Measurements from ENCODE around the gene MINDY4. TPM values are rescaled to one million over a fixed set of nuclear protein-coding genes. Genes with fewer than 3 reads are reported as not detected.

Gene MINDY4
- total RNA-seq, 1 experiment from 2014 or later = 3.6 TPM

GRCh38 chr7:30761214-30762156, 9.7 kb upstream of the MINDY4 start:
- in situ Hi-C loops (cut with HindIII; ENCODE audit: low pct_unique_long_range_greater_than_20kb, low sequenced_read_pairs) = no loop called here
- no peak for DNase-seq (ENCODE audit: low read depth)

- DNase-seq (ENCODE audit: low read depth) = no peak
- in situ Hi-C loops (cut with HindIII; ENCODE audit: low pct_unique_long_range_greater_than_20kb, low sequenced_read_pairs) = no loop called here
Measured at GRCh38 chr7:30764030-30764975, 6.9 kb upstream of the MINDY4 start.

- in situ Hi-C loops (cut with HindIII; ENCODE audit: low pct_unique_long_range_greater_than_20kb, low sequenced_read_pairs) = no loop called here
- DNase-seq (ENCODE audit: low read depth) = no peak
Measured at GRCh38 chr7:30765408-30765807, 5.8 kb upstream of the MINDY4 start.

- in situ Hi-C loops (cut with HindIII; ENCODE audit: low pct_unique_long_range_greater_than_20kb, low sequenced_read_pairs) = no loop called here
- no peak for DNase-seq (ENCODE audit: low read depth)
Measured at GRCh38 chr7:30770845-30771173, 408 bp upstream of the MINDY4 start.

GRCh38 chr7:30771880-30772425, 736 bp downstream of the MINDY4 start:
- in situ Hi-C loops (cut with HindIII; ENCODE audit: low pct_unique_long_range_greater_than_20kb, low sequenced_read_pairs) = no loop called here
- peak; percentile 9 for DNase-seq (ENCODE audit: low read depth)

- in situ Hi-C loops (cut with HindIII; ENCODE audit: low pct_unique_long_range_greater_than_20kb, low sequenced_read_pairs) = no loop called here
- DNase-seq (ENCODE audit: low read depth) = no peak
Measured at GRCh38 chr7:30772984-30773383, 1.8 kb downstream of the MINDY4 start.

- in situ Hi-C loops (cut with HindIII; ENCODE audit: low pct_unique_long_range_greater_than_20kb, low sequenced_read_pairs) = no loop called here
Measured at GRCh38 chr7:30775992-30776391, 4.8 kb downstream of the MINDY4 start.

GRCh38 chr7:30776971-30777370, 5.8 kb downstream of the MINDY4 start:
- in situ Hi-C loops (cut with HindIII; ENCODE audit: low pct_unique_long_range_greater_than_20kb, low sequenced_read_pairs) = no loop called here
- DNase-seq (ENCODE audit: low read depth) = no peak

More at GRCh38 chr7:30775992-30776391, 4.8 kb downstream of the MINDY4 start:
- no peak for DNase-seq (ENCODE audit: low read depth)

- no peak for DNase-seq (ENCODE audit: low read depth)
- in situ Hi-C loops (cut with HindIII; ENCODE audit: low pct_unique_long_range_greater_than_20kb, low sequenced_read_pairs) = no loop called here
Measured at GRCh38 chr7:30778255-30779025, 7.2 kb downstream of the MINDY4 start.

- in situ Hi-C loops (cut with HindIII; ENCODE audit: low pct_unique_long_range_greater_than_20kb, low sequenced_read_pairs) = no loop called here
- no peak for DNase-seq (ENCODE audit: low read depth)
Measured at GRCh38 chr7:30779574-30779973, 8.4 kb downstream of the MINDY4 start.

- in situ Hi-C loops (cut with HindIII; ENCODE audit: low pct_unique_long_range_greater_than_20kb, low sequenced_read_pairs) = no loop called here
- no peak for DNase-seq (ENCODE audit: low read depth)
Measured at GRCh38 chr7:30780941-30781340, 9.7 kb downstream of the MINDY4 start.

- no peak for DNase-seq (ENCODE audit: low read depth)
- in situ Hi-C loops (cut with HindIII; ENCODE audit: low pct_unique_long_range_greater_than_20kb, low sequenced_read_pairs) = no loop called here
Measured at GRCh38 chr7:30782690-30783089, 11.5 kb downstream of the MINDY4 start.

GRCh38 chr7:30785786-30786185, 14.6 kb downstream of the MINDY4 start:
- in situ Hi-C loops (cut with HindIII; ENCODE audit: low pct_unique_long_range_greater_than_20kb, low sequenced_read_pairs) = no loop called here
- no peak for DNase-seq (ENCODE audit: low read depth)

- in situ Hi-C loops (cut with HindIII; ENCODE audit: low pct_unique_long_range_greater_than_20kb, low sequenced_read_pairs) = no loop called here
- no peak for DNase-seq (ENCODE audit: low read depth)
Measured at GRCh38 chr7:30787486-30787885, 16.3 kb downstream of the MINDY4 start.

- DNase-seq (ENCODE audit: low read depth) = peak; percentile 18
- in situ Hi-C loops (cut with HindIII; ENCODE audit: low pct_unique_long_range_greater_than_20kb, low sequenced_read_pairs) = no loop called here
Measured at GRCh38 chr7:30788640-30789333, 17.6 kb downstream of the MINDY4 start.

- in situ Hi-C loops (cut with HindIII; ENCODE audit: low pct_unique_long_range_greater_than_20kb, low sequenced_read_pairs) = no loop called here
- DNase-seq (ENCODE audit: low read depth) = no peak
Measured at GRCh38 chr7:30789334-30789711, 18.1 kb downstream of the MINDY4 start.

GRCh38 chr7:30790356-30790755, 19.1 kb downstream of the MINDY4 start:
- in situ Hi-C loops (cut with HindIII; ENCODE audit: low pct_unique_long_range_greater_than_20kb, low sequenced_read_pairs) = no loop called here
- no peak for DNase-seq (ENCODE audit: low read depth)

- in situ Hi-C loops (cut with HindIII; ENCODE audit: low pct_unique_long_range_greater_than_20kb, low sequenced_read_pairs) = no loop called here
Measured at GRCh38 chr7:30791114-30791513, 19.9 kb downstream of the MINDY4 start.

More at GRCh38 chr7:30791114-30791513, 19.9 kb downstream of the MINDY4 start:
- DNase-seq (ENCODE audit: low read depth) = no peak
